ENCODE measurements around the gene PLD6. TPM values are rescaled to one million over a fixed set of nuclear protein-coding genes. Genes with fewer than 3 reads are reported as not detected.

PLD6 gene
- total RNA-seq, 2 donors from 2014 or later = 9.5 to 26.4 TPM

DNA sequence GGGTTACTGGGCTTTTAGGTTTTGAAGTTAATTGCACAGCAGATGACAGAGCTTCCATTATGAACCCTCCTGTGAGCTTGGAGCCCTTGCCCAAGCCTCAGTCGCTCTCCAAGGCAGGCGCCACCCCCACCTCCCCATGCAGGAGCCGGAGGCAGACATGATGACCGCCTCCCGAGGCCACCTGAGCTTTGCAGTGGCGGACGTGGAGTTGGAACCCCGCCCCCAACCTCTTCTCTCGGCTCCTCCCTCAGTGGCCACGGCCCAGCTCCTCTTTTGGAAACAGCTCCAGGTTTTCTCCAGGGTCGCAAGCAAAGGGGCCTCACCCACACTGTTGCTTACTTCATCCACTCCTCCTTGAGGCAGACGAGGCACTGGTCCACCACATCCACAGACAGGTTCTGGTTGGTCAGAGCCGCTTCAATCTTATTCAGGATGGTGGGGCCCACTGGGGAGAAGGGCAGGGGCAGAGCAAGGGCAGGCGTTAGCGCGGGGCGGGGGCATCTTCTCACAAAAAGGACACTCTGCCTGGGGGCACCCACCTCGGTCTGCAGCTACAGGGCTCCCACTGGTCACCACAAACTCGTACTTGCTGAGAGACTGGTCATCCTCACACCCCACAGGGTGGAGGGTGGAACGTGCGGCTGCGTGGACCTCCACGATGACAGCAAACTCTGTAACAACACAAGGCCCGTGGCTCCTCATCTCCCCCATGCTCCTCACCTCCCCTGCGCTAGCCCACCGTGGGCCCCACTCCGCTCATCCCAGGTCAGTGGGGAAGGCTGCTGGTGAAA lies 8.7 kb upstream of the PLD6 start:
- TF ChIP-seq, protein P1, sequence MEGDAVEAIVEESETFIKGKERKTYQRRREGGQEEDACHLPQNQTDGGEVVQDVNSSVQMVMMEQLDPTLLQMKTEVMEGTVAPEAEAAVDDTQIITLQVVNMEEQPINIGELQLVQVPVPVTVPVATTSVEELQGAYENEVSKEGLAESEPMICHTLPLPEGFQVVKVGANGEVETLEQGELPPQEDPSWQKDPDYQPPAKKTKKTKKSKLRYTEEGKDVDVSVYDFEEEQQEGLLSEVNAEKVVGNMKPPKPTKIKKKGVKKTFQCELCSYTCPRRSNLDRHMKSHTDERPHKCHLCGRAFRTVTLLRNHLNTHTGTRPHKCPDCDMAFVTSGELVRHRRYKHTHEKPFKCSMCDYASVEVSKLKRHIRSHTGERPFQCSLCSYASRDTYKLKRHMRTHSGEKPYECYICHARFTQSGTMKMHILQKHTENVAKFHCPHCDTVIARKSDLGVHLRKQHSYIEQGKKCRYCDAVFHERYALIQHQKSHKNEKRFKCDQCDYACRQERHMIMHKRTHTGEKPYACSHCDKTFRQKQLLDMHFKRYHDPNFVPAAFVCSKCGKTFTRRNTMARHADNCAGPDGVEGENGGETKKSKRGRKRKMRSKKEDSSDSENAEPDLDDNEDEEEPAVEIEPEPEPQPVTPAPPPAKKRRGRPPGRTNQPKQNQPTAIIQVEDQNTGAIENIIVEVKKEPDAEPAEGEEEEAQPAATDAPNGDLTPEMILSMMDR (IDR thresholded peaks at IDR 0.05) = no peak
- TF ChIP-seq POLR2AphosphoS5 (IDR thresholded peaks at IDR 0.05) = no peak
- TF ChIP-seq POLR2A (IDR thresholded peaks at IDR 0.05) = no peak
- DNase-seq (ENCODE audit: low spot score) = no peak
- no peaks in the 10 kb centered on the region for H3K9me3 ChIP-seq
- H3K27ac ChIP-seq = no peak overlapping the region
- no peak overlapping the region for H3K4me3 ChIP-seq
- no peaks in the 10 kb centered on the region for H3K27me3 ChIP-seq (replicated peaks; ENCODE audit: insufficient read depth)
- intact Hi-C loops (cut with DNase I) = no loop called here
- H3K36me3 ChIP-seq = peaks cover 13 to 39% of the 10 kb centered on the region in 2 donors
- H3K4me1 ChIP-seq (replicated peaks) = no peaks in the 10 kb centered on the region
- WGBS = 86% methylated on average over 27 of the region's 27 CpGs

DNA sequence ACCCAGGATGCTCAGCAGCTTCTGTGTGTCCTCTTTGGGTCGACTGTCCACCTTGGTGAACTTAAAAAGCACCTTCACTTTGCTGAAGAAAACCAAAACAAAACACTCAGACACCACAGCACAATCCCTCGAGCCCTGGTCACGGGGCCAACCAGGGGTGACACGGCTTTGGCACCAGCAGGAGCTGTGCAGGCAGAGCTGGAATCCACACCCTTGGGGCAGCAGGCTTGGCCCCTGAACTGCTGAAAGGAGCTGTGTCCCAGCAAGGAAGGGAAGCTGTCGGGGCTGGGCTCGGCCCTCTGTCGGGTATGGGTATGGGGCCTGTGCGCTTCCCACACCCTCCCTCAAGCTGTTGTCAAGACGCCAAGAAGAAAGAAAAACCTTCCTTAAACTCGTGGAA lies 7.6 kb upstream of the PLD6 start:
- H3K27me3 ChIP-seq (replicated peaks; ENCODE audit: insufficient read depth) = no peaks in the 10 kb centered on the region
- no peak for DNase-seq (ENCODE audit: low spot score)
- H3K4me1 ChIP-seq (replicated peaks) = no peaks in the 10 kb centered on the region
- H3K4me3 ChIP-seq = no peak overlapping the region
- H3K36me3 ChIP-seq = peaks cover 9 to 33% of the 10 kb centered on the region in 2 donors
- 67% methylated on average over 10 of the region's 10 CpGs for WGBS
- intact Hi-C loops (cut with DNase I) = no loop called here
- no peak overlapping the region for H3K27ac ChIP-seq
- TF ChIP-seq, protein P1 (IDR thresholded peaks at IDR 0.05) = no peak
- TF ChIP-seq POLR2AphosphoS5 (IDR thresholded peaks at IDR 0.05) (no peak), POLR2A (IDR thresholded peaks at IDR 0.05) (no peak)
- no peaks in the 10 kb centered on the region for H3K9me3 ChIP-seq

DNA sequence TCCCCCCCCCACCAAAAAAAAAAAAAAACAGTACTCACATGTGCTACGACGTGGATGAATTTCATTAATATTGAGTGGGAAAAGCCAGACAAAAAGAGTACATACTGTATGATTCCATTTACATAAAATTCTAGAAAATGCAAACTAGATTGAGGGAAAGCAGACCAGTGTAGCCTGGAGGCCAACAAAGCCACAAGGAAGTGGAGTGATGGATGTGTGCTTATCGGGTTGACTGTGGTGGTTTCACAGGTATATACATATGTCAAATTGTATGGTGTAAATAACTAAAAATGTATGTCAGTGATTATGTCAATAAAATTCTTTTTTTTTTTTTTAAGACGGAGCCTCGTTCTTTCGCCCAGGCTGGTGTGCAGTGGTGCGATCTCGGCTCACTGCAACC lies 1.9 kb upstream of the PLD6 start:
- Histone ChIP-seq H3K4me3 (no peak overlapping the region), H3K27me3 (replicated peaks; ENCODE audit: insufficient read depth) (no peaks in the 10 kb centered on the region), H3K9me3 (no peaks in the 10 kb centered on the region), H3K4me1 (replicated peaks) (peaks cover 14% of the 10 kb centered on the region), H3K36me3 (peaks cover 0 to under 1% of the 10 kb centered on the region in 2 donors), H3K27ac (no peak overlapping the region)
- 78% methylated on average over 8 of the region's 8 CpGs for WGBS
- TF ChIP-seq POLR2A (IDR thresholded peaks at IDR 0.05) (no peak), POLR2AphosphoS5 (IDR thresholded peaks at IDR 0.05) (no peak)
- TF ChIP-seq, protein P1 (IDR thresholded peaks at IDR 0.05) = no peak
- DNase-seq (ENCODE audit: low spot score) = no peak
- intact Hi-C loops (cut with DNase I) = loop anchor here (5.0 kb wide), 1 partner anchor 56 kb away; no protein-coding TSS in a partner anchor

DNA sequence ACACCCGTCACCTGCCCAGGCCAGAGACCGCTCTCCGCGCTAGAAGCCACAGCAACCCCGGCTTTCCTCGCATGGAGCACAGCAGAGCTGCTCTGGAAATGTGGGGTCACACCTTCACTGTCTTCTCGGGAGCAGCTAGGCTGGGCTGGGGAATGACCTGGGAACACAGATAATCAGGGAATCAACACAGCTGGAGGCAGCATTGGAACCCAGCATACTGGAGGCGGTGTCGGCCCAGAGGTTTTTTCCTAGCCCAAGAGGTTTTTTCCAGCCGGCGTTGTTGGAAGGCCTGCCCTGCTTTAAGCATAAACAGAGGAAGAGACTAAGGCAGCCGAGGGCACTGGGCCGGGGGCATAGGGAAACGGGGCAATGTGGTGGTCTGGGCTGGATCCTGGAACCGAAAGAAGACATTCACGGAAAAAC lies 791 bp upstream of the PLD6 start:
- DNase-seq (ENCODE audit: low spot score) = no peak
- no peaks in the 10 kb centered on the region for H3K9me3 ChIP-seq
- no peaks in the 10 kb centered on the region for H3K27me3 ChIP-seq (replicated peaks; ENCODE audit: insufficient read depth)
- peak; percentile 31 for TF ChIP-seq POLR2AphosphoS5 (IDR thresholded peaks at IDR 0.05)
- TF ChIP-seq, protein P1 (IDR thresholded peaks at IDR 0.05) = no peak
- peak; percentile 14 for TF ChIP-seq POLR2A (IDR thresholded peaks at IDR 0.05)
- no peak overlapping the region for H3K4me3 ChIP-seq
- intact Hi-C loops (cut with DNase I) = loop anchor here (5.0 kb wide), 1 partner anchor 55 kb away; no protein-coding TSS in a partner anchor
- 21% methylated on average over 16 of the region's 16 CpGs for WGBS
- H3K36me3 ChIP-seq = no peaks in the 10 kb centered on the region
- H3K27ac ChIP-seq = peak overlapping the region; percentile 86 to 90
- H3K4me1 ChIP-seq (replicated peaks) = peaks cover 14% of the 10 kb centered on the region

Data from prostate gland (tissue), 2 donors.